Adipocyte (in vitro differentiated cells): ENCODE results near the gene ANKS4B.

Source experiments
- DNase-seq: peaks from one replicate; pipeline ENCODE4 v3.0.0-alpha.2; 2015; ENCODE audit warnings: low read depth
- H3K27me3 ChIP-seq: replicated peaks from 2 replicates; pipeline ENCODE4 v1.7.0; 2013; ENCODE audit warnings: mild to moderate bottlenecking, low read length, moderate library complexity; ENCODE audit not compliant: control insufficient read depth, insufficient read depth
- H3K36me3 ChIP-seq: 2 replicates; pipeline ENCODE4 v1.7.0; 2013; ENCODE audit warnings: low read length, mild to moderate bottlenecking, moderate library complexity; ENCODE audit not compliant: control insufficient read depth, insufficient read depth, severe bottlenecking
- H3K4me1 ChIP-seq: 2 replicates; pipeline ENCODE4 v1.7.0; 2013; ENCODE audit warnings: mild to moderate bottlenecking, low read length, moderate library complexity; ENCODE audit not compliant: control insufficient read depth, insufficient read depth
- H3K4me3 ChIP-seq: 2 replicates; pipeline ENCODE4 v1.7.0; 2013; ENCODE audit warnings: mild to moderate bottlenecking, low read length, moderate library complexity
- H3K9ac ChIP-seq: 2 replicates; pipeline ENCODE4 v1.7.0; 2013; ENCODE audit warnings: mild to moderate bottlenecking, low read length, moderate library complexity
- H3K9me3 ChIP-seq: 2 replicates; pipeline ENCODE4 v1.7.0; 2013; ENCODE audit warnings: mild to moderate bottlenecking, low read length, moderate library complexity; ENCODE audit not compliant: control insufficient read depth

The ANKS4B gene

DNA sequence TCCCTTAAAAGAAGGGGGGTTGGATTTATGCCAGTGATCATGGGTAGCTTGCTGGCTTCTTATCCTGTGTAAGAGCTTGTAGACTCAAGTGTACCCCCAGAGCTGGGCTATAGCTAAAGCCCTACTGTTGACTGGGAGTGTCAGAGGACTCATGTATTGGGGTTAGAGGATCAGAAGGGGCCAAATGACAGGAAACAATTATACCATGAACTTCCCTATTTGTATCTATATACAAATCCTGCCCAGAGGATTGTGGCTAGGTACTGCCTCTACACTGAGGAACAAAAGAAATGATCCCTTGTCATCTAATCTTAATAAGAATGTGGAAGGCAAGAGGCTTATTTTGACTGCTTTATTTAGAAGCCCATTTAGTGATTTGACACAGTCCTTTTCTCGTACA is 36.4 kb upstream of the ANKS4B start:
- no peaks in the 10 kb centered on the region for H3K9me3 ChIP-seq
- peaks cover 3% of the 10 kb centered on the region for H3K4me1 ChIP-seq
- no peak overlapping the region for H3K9ac ChIP-seq
- peaks cover 24% of the 10 kb centered on the region for H3K27me3 ChIP-seq
- no peaks in the 10 kb centered on the region for H3K36me3 ChIP-seq
- no peak for DNase-seq
- H3K4me3 ChIP-seq, result no peak overlapping the region

DNA sequence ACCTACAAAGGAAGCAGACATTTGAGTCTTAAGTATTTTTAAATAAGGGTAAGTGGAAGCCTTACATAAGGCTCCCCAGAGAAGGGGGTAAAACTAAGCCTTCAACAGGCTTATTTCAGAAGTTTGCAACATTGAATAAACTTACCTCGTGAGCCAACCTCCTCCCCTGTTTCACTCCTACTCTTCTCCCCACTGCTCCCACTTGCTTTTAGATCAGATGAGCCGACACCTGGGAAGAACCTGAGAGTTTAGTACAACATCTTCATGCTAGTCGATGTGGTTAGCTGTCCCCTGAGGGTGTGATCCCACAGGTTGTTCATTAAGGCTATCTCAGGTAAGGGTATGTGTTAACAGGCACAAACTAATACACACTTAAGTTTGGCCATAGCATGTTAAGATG is 35.9 kb upstream of the ANKS4B start:
- H3K9ac ChIP-seq, result no peak overlapping the region
- H3K9me3 ChIP-seq, result no peaks in the 10 kb centered on the region
- no peak overlapping the region for H3K4me3 ChIP-seq
- H3K36me3 ChIP-seq, result no peaks in the 10 kb centered on the region
- DNase-seq, result no peak
- peaks cover 3% of the 10 kb centered on the region for H3K4me1 ChIP-seq
- H3K27me3 ChIP-seq, result peaks cover 29% of the 10 kb centered on the region

DNA sequence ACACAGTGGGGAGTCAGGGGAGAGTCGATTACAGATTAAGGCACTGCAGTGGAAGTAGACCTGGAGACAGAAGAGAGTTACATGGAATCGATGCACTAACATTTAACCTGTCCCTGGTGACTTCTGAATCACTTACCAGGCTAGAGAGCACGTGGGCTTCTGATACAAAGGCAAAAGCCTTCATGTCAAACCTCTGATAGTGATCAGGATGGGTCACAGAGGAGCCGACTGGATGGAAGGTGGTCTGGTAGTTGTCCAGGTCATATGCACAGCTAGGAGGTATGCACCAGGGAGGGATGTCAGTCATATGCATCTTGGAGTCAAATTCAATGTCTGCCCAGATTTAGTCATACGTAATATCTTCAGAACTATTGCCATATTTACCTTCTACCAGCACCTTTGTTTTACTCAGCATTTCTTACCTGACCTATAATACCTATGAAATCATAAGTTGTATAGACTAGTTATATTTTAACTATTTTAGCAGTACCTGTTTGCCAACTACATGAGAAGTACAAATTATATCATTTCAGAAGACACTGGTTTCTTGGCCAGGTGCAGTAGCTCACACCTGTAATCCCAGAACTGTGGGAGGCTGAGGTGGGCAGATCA is 33.8 kb upstream of the ANKS4B start:
- Histone ChIP-seq H3K4me1 (peaks cover 3% of the 10 kb centered on the region), H3K9ac (no peak overlapping the region), H3K4me3 (no peak overlapping the region), H3K27me3 (peaks cover 39% of the 10 kb centered on the region), H3K9me3 (no peaks in the 10 kb centered on the region), H3K36me3 (no peaks in the 10 kb centered on the region)
- no peak for DNase-seq

DNA sequence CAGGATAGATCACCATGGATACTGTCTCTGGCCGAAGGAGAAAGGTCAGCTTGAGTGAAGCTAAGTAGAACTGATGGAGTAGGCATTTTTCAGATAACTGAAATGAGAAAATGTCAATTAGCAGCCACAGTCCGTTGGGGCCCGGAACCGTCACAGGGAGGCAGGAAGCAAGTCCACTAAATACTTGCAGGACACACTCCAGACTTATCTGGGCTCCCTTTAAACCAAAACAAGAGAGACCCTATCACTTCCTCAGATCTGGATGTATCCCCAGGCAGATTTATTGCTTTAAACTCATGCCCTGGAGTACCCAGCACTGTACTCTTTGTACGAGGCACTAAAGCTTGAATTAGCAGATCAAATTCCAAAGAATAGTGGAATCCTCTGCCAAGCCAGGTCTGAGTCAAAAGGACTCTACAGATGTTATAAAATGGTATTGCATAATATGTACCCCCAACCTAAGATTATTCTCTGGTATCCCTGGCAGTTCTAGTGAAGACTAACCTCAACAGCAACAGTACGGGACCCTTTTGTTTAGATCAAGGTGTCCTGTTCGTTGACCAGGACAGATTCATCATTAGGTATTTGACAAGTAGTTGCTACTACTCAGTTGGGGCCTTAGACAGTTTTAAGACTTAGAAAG is 30.2 kb upstream of the ANKS4B start:
- peaks cover 42% of the 10 kb centered on the region for H3K27me3 ChIP-seq

DNA sequence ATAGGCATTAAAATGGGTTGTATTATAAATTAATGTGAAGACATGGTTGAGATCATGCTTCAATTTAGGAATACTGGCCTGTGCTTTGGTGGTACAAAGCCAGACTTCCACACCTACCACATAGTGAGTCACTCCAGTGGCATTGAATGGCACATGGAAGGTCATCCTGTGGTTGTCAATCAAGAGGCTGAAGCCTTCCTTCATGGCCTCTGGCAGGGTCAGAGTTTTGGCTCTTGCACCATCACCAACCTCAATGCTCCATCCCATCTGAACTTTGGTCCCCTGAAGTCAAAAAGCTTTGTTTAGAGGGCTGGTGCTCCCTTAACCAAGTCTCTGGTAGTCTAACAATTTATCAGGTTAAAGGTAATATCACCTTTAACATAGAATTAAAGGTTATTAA is 28.2 kb upstream of the ANKS4B start:
- no peak for DNase-seq
- Histone ChIP-seq H3K4me3 (no peak overlapping the region), H3K4me1 (no peaks in the 10 kb centered on the region), H3K27me3 (peaks cover 48% of the 10 kb centered on the region), H3K9me3 (no peaks in the 10 kb centered on the region), H3K9ac (no peak overlapping the region), H3K36me3 (no peaks in the 10 kb centered on the region)

More for the DNA sequence above, 30.2 kb upstream of the ANKS4B start:
- DNase-seq, result no peak
- Histone ChIP-seq H3K9ac (no peak overlapping the region), H3K9me3 (no peaks in the 10 kb centered on the region), H3K36me3 (no peaks in the 10 kb centered on the region), H3K4me1 (no peaks in the 10 kb centered on the region), H3K4me3 (no peak overlapping the region)

DNA sequence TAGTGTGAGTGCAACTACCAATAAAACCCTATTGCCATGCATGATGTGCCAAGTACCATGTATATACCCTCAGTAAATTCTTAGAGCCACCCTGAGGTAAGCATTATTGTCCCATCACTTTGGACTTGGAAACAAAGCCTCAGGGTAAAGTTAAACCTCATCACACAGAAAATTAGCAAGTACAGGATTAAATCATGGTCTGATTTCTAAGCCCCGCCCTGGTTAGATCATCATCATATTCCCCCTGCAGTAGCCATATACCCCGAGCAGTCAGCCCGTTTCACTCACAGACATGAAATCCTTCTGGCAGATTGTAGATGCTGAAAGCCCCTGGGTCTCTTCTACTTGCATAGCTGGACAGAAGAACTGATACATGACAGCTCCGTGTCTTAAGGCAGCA is 26.9 kb upstream of the ANKS4B start:
- H3K9ac ChIP-seq, result no peak overlapping the region
- peaks cover 44% of the 10 kb centered on the region for H3K27me3 ChIP-seq

DNA sequence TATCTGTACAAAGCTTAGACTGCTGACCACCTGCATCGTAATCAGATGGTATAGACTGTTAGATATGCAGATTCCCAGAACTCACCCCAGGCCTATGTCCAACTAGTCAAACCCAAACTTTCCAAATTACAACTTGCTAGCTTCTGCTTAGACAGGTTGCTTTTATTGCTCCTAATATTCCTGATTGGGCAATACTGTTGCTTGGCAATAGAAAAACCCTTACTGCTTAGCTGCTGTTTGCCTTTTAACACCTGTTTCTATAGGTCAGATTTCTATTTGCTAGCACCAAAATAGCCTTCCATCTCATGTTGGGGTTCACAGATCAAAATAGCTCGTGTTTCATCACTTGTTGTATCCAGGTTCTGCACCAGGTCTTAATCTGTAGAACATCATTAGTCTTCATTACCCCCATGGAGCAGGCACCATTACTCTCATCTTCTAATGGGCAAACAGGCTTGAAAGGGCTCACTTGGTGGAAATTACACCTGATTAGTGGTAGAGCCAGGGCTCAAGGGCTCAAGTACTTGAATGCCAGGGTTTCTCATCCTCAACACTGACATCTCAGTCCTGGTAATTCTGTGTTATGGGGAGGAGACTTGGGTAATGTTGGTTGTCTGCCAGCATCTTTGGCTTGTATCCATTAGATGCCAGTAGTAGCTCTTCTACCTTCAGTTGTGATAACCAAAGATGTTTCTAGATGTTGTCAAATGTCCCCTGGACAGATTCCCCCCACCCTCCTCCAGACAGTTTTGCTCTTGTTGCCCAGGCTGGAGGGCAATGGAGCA is 24.9 kb upstream of the ANKS4B start:
- H3K27me3 ChIP-seq, result peaks cover 32% of the 10 kb centered on the region
- no peaks in the 10 kb centered on the region for H3K36me3 ChIP-seq
- H3K9ac ChIP-seq, result no peak overlapping the region
- H3K4me1 ChIP-seq, result no peaks in the 10 kb centered on the region
- H3K9me3 ChIP-seq, result no peaks in the 10 kb centered on the region
- DNase-seq, result no peak
- H3K4me3 ChIP-seq, result no peak overlapping the region

More for the DNA sequence above, 26.9 kb upstream of the ANKS4B start:
- no peaks in the 10 kb centered on the region for H3K9me3 ChIP-seq
- H3K4me3 ChIP-seq, result no peak overlapping the region
- no peak for DNase-seq
- no peaks in the 10 kb centered on the region for H3K36me3 ChIP-seq
- no peaks in the 10 kb centered on the region for H3K4me1 ChIP-seq

DNA sequence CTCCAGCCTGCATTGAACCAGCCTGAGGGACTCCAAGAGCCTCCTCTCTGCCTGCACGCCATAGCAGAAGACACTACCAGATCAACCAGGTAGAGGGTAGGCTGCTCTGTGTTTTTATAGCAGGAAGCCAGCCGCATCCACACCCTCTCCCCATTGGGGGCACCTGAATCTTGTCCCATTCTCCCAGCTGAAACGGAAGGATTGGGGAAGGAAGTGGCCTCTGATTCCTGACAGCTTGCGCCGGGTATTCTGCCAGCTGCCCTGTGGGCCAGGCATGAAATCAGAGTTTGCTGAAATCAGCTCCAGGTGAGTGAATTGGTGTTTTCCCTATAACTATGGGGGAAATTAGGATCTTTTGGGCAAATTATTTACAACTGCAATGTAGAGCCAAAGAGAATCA is 22.0 kb upstream of the ANKS4B start, which contains the start of gene ZP2:
TSS of gene ZP2 (minus strand) at position 89 of the 400 bp plus-strand sequence. CDS start at position 62, 27 bp downstream.
- no peaks in the 10 kb centered on the region for H3K4me1 ChIP-seq
- H3K4me3 ChIP-seq, result no peak within 1 kb of the TSS
- H3K9ac ChIP-seq, result no peak within 1 kb of the TSS
- no peaks in the 10 kb centered on the region for H3K36me3 ChIP-seq
- peaks cover 40% of the 10 kb centered on the region for H3K27me3 ChIP-seq
- no peak for DNase-seq
- H3K9me3 ChIP-seq, result no peaks in the 10 kb centered on the region

DNA sequence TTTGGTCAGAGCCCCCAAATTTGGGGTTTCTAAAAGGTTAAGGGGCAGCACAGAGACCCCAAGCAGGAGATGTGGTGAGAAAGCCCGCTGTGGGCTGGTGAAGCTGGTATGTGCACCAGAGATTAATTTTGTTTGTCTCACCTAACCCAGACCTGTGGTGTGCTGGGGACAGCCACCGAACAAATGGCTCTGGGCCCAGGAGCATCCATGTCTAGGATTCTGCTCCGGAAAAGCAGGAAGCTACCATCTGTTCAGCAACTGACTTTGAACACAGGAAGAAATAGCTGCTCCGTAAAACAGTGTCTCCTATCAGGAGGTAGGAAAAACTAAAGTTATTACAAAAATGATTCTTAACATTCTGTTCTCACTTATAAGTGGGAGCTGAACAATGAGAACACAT is 19.4 kb upstream of the ANKS4B start:
- no peaks in the 10 kb centered on the region for H3K9me3 ChIP-seq
- H3K4me3 ChIP-seq, result no peak overlapping the region
- peaks cover 39% of the 10 kb centered on the region for H3K27me3 ChIP-seq

DNA sequence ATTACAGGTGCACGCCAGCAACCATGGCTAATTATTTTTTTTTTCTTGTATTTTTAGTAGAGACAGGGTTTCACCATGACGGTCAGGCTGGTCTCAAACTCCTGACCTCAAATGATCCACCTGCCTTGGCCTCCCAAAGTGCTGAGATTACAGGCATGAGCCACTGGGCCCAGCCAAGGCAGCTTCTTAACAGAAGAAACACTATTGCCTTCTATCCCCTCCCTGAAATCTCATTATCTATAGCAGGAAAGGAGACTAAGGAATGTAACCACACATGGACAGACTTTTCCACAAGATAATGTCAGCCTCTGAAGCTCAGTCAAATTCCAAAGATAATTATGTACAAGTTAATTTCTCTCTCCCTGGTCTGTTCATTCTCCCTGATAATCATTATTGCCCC is 16.4 kb upstream of the ANKS4B start:
- H3K4me1 ChIP-seq, result no peaks in the 10 kb centered on the region
- DNase-seq, result no peak
- H3K36me3 ChIP-seq, result no peaks in the 10 kb centered on the region
- peaks cover 5% of the 10 kb centered on the region for H3K9me3 ChIP-seq
- no peak overlapping the region for H3K4me3 ChIP-seq
- H3K9ac ChIP-seq, result no peak overlapping the region
- H3K27me3 ChIP-seq, result peaks cover 29% of the 10 kb centered on the region

More for the DNA sequence above, 19.4 kb upstream of the ANKS4B start:
- H3K4me1 ChIP-seq, result no peaks in the 10 kb centered on the region
- no peak overlapping the region for H3K9ac ChIP-seq
- DNase-seq, result no peak
- no peaks in the 10 kb centered on the region for H3K36me3 ChIP-seq

DNA sequence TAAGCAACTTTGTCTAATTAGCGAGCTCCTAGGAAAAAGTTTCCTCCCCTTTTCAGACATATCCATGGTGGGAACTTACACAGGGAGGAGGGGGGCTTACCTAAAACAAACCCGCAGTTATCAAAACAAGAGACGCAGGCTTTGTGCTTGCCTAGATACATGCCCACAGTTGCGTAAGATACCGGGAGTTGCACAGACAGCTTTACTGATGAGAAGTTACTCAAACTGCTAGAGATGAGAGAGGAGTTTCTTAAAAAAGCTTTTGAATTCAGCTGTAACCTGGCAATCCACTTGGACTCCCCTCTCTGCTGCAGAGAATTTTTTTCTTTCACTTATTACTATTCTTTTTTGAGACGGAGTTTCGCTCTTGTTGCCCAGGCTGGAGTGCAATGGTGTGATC is 15.3 kb upstream of the ANKS4B start:
- Histone ChIP-seq H3K27me3 (peaks cover 29% of the 10 kb centered on the region), H3K9me3 (peaks cover 5% of the 10 kb centered on the region), H3K9ac (no peak overlapping the region), H3K36me3 (no peaks in the 10 kb centered on the region), H3K4me1 (no peaks in the 10 kb centered on the region), H3K4me3 (no peak overlapping the region)
- no peak for DNase-seq
